Thymus (tissue), 11 donors: ENCODE measurements around the gene ARSD. TPM values are rescaled to one million over a fixed set of nuclear protein-coding genes. Genes with fewer than 3 reads are reported as not detected.
"Not testable (repeated sequence)": the region's sequence is repeated elsewhere in the genome, so short reads cannot be mapped to it uniquely, and the experiment has no call there.

Experiments
- DNase-seq, 9 donors: peaks; one replicate each; pipeline ENCODE4 v3.0.0-alpha.2; 2013; ENCODE audit warnings: low spot score in 9 of 9, low read depth in 6 of 9, missing footprints in 1 of 9
- H3K27ac ChIP-seq, 2 donors: one replicate each; pipeline ENCODE4 v1.5.1; 2013; ENCODE audit warnings: control low read depth in 1 of 2, low read depth in 1 of 2, low read length in 1 of 2, mild to moderate bottlenecking in 1 of 2, moderate library complexity in 1 of 2
- H3K27me3 ChIP-seq, 2 donors: one replicate each; pipeline ENCODE4 v1.5.1; 2013; ENCODE audit warnings: low read length in 1 of 2; ENCODE audit not compliant: control insufficient read depth in 2 of 2, insufficient read depth in 1 of 2
- H3K36me3 ChIP-seq, 2 donors: one replicate each; pipeline ENCODE4 v1.5.1; 2013; ENCODE audit warnings: low read length in 1 of 2, mild to moderate bottlenecking in 1 of 2, moderate library complexity in 1 of 2; ENCODE audit not compliant: control insufficient read depth in 2 of 2, insufficient read depth in 2 of 2
- H3K4me1 ChIP-seq, 2 donors: one replicate each; pipeline ENCODE4 v1.5.1; 2013; ENCODE audit warnings: low read length in 2 of 2; ENCODE audit not compliant: control insufficient read depth in 2 of 2, insufficient read depth in 2 of 2
- H3K4me3 ChIP-seq, 2 donors: one replicate each; pipeline ENCODE4 v1.5.1; 2013; ENCODE audit warnings: low read length in 2 of 2, control low read depth in 1 of 2, mild to moderate bottlenecking in 1 of 2
- H3K9me3 ChIP-seq, 2 donors: one replicate each; pipeline ENCODE4 v1.5.1; 2013; ENCODE audit warnings: low read length in 1 of 2, mild to moderate bottlenecking in 1 of 2; ENCODE audit not compliant: control insufficient read depth in 2 of 2, insufficient read depth in 1 of 2
- WGBS: extraction: QIAGEN DNeasy Blood & Tissue Kit; methylation state at CpG from one replicate; pipeline ENCODE4 v1.1.7; 2013; 5-methylcytosine and 5-hydroxymethylcytosine counted together
- polyA plus RNA-seq: library from polyadenylated mRNA; stranded (reverse); fragments of 200-250 nt; gene quantifications from one replicate; pipeline ENCODE4 v1.2.3, GENCODE V29; 2013
- total RNA-seq: library from RNA; stranded (reverse); fragments of 120-200 nt; gene quantifications from one replicate; pipeline ENCODE4 v1.2.4, GENCODE V29; 2013
- donor health status: healthy.

ARSD gene
- total and polyA plus RNA-seq, 2 donors, result 3.4 to 5.5 TPM

DNA sequence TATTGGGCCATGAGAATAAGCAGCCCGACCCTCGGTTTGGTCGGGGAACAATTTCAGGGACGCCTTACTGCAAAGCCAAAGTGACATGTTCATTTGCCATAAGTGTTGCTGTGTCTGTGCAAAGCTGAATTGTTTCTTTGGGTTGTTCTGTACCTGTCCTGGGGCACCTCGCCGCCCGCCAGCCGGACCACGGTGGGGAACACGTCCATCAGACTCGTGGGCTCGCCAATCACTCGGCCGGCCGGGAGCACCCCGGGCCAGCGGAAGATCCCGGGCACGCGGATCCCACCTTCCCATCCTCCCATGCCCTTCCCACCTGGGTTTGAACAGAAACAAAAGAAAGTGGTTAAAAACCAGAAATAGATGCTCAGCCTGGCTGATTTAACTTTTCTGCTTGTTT, 8.8 kb upstream of the ARSD start:
- WGBS, result 91% methylated on average over 20 of the region's 20 CpGs
- H3K4me3 ChIP-seq, H3K9me3 ChIP-seq, H3K4me1 ChIP-seq, H3K27me3 ChIP-seq, H3K36me3 ChIP-seq, H3K27ac ChIP-seq, DNase-seq: not testable (repeated sequence)

DNA sequence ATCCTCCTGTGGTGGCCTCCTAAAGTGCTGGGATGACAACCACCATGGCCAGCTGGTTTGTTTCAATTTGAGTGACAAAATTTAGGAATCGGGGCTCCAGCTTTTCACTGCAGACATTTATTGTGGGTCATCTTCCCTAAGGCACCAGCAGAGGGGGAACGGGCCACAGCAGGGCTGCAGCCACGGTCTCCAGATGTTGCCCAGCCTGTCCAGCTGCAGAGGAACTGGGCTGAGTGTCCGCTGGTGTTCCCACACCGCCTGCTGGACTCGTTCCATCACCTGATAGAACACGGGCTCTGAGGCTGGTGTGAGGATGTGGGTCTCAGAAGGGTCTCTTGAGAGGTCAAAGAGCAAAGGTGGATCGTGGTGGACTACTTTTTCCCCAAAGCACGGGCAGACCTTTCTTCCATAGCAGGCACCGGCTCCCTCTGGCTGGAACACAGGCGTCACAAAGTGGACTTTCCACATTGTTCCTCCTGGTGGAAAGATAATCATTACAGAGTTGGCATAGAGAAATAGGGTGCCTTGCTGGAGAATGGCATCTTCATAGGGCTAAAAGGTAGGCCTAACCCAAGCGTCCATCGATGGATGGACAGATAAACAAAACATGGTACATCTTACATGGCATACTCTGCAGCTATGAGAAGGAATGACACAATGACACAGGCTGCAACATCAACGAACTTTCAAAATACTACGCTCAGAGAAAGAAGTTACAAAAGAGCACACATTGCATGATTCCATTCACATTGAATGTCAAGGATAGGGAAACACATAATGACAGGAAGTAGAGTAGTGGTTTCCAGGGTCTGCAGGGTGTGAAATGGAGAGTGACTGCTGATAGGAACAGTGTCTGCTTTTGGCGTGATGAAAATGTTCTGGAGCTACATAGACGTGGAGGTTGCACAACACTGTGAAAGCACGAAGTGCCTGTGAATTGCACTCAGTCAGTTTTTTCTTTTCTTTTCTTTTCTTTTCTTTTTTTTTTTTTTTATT, 5.9 kb upstream of the ARSD start:
- Histone ChIP-seq H3K27ac (no peak overlapping the region), H3K9me3 (no peaks in the 10 kb centered on the region), H3K27me3 (peaks cover 0 to 7% of the 10 kb centered on the region in 2 donors), H3K4me1 (no peaks in the 10 kb centered on the region), H3K36me3 (no peaks in the 10 kb centered on the region), H3K4me3 (no peak overlapping the region)
- 95% methylated on average over 18 of the region's 18 CpGs for WGBS
- no peak for DNase-seq

DNA sequence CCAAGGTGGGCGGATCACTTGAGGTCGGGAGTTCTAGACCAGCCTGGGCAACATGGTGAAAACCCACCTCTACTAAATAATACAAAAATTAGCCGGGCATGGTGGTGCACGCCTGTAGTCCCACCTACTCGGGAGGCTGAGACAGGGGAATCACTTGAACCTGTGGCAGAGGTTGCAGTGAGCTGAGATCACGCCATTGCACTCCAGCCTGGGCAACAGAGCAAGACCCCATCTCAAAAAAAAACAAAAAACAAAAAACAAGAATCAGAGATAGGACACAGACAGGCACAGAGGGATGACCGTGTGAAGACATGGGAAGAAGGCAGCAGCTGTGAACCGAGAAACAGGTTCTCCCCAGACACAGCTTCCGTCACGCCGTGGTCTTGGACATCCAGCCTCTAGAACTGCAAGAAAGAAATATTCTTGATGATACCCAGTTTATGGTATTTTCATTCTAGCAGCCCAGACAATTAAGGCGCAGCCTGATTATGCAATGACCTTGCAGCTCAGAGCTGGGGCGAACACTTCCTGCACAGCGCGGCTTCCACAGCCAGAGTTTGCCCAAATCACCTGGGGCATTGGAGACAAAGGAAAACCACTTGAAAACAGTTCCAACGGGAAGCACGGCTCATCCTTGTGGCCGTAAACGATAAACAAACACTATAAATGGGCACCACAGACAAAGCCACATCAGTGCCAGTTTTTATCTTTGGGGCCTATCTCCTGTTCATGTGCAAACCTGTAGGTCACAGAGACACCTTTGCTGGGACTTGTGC, 4.2 kb upstream of the ARSD start:
- no peak overlapping the region for H3K27ac ChIP-seq

DNA sequence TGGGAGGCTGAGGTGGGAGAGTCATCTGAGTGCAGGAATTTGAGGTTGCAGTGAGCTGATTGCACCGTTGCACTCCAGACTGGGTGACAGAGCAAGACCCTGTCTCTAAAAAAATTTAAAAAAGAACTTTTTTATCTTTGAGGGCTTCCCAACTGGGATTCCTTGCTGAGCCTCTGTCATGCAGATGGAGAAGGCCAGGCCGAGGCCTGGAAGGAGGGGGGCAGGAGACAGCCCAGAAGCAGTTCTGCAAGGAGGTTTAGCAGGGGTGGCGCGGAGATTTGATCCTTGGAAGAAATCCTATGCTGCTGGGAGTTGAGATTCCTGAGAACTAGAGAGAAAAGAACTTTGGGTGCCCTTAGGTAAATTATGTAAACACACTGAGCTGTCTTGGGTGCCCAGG, 2.5 kb upstream of the ARSD start:
- H3K36me3 ChIP-seq, result no peaks in the 10 kb centered on the region
- no peaks in the 10 kb centered on the region for H3K9me3 ChIP-seq
- 97% methylated on average over 4 of the region's 4 CpGs for WGBS
- no peak overlapping the region for H3K27ac ChIP-seq
- no peaks in the 10 kb centered on the region for H3K4me1 ChIP-seq
- peaks cover 0 to 35% of the 10 kb centered on the region in 2 donors for H3K27me3 ChIP-seq
- no peak overlapping the region for H3K4me3 ChIP-seq
- DNase-seq, result no peak

More for the DNA sequence above, 4.2 kb upstream of the ARSD start:
- H3K4me1 ChIP-seq, result no peaks in the 10 kb centered on the region
- no peak overlapping the region for H3K4me3 ChIP-seq
- WGBS, result 77% methylated on average over 19 of the region's 19 CpGs
- DNase-seq, result no peak
- H3K9me3 ChIP-seq, result no peaks in the 10 kb centered on the region
- peaks cover 0 to 22% of the 10 kb centered on the region in 2 donors for H3K27me3 ChIP-seq
- no peaks in the 10 kb centered on the region for H3K36me3 ChIP-seq

DNA sequence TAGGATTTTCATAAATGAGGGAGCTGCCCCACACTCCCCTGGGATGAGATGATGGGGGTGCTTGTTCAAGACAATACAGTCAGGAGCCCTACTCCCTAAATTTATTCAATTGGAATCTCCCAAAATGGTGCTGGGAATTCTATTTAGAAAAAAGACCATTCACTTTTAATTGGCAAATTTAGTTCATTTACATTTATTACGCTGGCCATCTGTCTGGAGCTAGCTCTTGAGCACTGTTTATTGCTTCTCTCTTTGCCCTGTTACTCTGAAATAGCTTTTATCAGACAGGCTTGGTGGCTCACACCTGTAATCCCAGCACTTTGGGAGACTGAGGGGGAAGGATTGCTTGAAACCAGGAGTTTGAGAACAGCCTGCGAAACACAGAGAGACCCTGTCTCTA, 2.0 kb upstream of the ARSD start:
- Histone ChIP-seq H3K27me3 (peaks cover 0 to 35% of the 10 kb centered on the region in 2 donors), H3K27ac (no peak overlapping the region), H3K4me3 (no peak overlapping the region), H3K9me3 (no peaks in the 10 kb centered on the region), H3K4me1 (no peaks in the 10 kb centered on the region), H3K36me3 (no peaks in the 10 kb centered on the region)
- 98% methylated on average over 2 of the region's 2 CpGs for WGBS
- DNase-seq, result no peak

DNA sequence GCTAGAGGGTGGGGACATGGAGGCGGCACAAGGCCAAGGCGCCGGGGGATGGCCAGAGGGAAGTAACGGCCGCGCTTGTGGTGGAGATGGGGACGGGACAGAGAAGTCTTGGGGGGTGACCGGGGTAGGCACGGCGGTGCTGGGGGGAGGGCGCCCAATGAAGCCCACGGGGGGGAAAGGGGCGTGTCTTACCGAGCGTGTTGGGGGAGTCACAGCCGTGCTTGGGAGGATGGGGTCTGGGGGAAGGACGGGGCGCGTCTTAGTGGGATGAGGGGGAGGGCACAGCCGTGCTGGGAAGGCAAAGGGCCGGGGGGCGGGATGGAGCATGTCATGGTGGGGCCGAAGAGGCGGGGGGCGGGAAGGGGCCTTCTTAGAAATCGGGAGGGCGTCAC, 952 bp downstream of the ARSD start:
- no peaks in the 10 kb centered on the region for H3K4me1 ChIP-seq
- H3K36me3 ChIP-seq, result no peaks in the 10 kb centered on the region
- WGBS, result 2% methylated on average over 27 of the region's 27 CpGs
- peaks cover 0 to 35% of the 10 kb centered on the region in 2 donors for H3K27me3 ChIP-seq
- H3K27ac ChIP-seq, result peak overlapping the region in 1 of 2 donors; percentile 52
- no peaks in the 10 kb centered on the region for H3K9me3 ChIP-seq
- DNase-seq, result peak in 2 of 9 donors; percentile 1 to 12
- peak overlapping the region in 1 of 2 donors; percentile 55 for H3K4me3 ChIP-seq

DNA sequence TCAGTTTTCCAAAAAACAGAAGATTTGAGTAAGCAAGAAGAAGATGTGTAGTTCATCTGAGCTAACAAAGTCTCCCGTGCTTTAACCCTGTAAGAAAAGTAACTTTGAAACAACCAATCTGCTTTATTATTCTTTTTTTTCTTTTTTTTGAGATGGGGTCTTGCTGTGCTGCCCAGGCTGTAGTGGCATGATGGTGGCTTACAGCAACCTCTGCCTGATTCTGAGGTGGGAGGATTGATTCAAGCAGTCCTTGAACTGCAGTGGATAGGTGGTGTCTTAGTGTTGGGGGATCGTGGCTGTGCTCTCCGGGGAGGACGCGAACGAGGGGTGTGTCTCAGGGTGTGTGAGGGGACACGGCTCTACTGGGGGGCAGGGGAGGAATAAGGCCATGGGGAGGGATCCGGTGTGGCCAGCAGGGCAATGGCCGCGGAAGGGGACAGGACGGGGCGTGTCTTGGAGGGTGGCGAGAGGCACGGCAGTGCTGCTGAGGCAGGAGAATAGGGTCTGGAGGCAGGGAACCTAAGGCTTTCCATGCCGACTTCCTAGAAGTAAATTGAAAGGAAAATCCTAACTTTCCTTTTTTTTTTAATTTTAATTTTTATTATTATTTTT, 2.4 kb downstream of the ARSD start:
- H3K27me3 ChIP-seq, result peaks cover 0 to 35% of the 10 kb centered on the region in 2 donors
- no peak overlapping the region for H3K4me3 ChIP-seq
- no peaks in the 10 kb centered on the region for H3K4me1 ChIP-seq
- H3K9me3 ChIP-seq, result no peaks in the 10 kb centered on the region
- no peaks in the 10 kb centered on the region for H3K36me3 ChIP-seq
- WGBS, result over 99% methylated on average over 15 of the region's 15 CpGs
- DNase-seq, result no peak
- H3K27ac ChIP-seq, result no peak overlapping the region

DNA sequence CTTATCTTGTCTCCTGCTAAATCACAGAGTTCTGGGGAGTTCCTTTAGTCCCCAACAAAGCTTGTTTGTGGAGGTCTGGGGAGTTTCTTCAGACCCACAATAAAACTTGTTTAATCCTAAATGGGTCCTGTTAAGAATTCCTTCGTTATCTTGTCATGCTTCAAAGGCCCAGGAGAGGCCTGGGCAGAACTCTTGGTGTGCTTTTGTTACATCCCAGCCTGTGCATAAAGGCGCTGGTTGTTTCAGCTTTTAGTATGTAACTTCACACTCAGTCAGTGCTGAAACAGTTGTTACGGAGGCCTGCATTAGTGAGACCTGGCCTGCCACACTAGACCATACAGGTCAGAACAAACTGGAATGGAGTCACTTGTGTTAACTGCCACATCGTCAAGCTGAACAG, 2.9 kb downstream of the ARSD start:
- H3K27ac ChIP-seq, H3K4me1 ChIP-seq, H3K4me3 ChIP-seq, H3K9me3 ChIP-seq, H3K36me3 ChIP-seq, DNase-seq: not testable (repeated sequence)
- peaks cover 0 to 33% of the 10 kb centered on the region in 2 donors for H3K27me3 ChIP-seq
- WGBS, result 93% methylated on average over 4 of the region's 4 CpGs

DNA sequence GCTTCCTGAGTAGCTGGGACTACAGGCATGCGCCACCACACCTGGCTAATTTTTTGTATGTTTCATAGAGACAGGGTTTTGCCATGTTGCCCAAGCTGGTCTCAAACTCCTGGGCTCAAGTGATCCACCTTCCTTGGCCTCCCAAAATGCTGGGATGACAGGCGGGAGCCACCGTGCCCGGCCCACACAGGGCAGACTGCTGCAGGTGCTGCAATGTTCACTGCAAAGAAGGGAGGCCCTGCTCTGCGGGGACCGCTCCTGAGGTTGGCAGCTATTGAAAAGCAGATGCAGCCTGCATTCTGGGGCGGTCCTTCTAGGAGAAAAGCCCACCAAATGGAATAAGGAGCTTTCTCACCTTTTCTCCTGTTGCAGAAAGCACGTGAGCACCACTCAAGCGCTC, 5.0 kb downstream of the ARSD start:
- H3K27me3 ChIP-seq, result peaks cover 0 to 19% of the 10 kb centered on the region in 2 donors
- no peak overlapping the region for H3K4me3 ChIP-seq
- DNase-seq, result no peak
- no peaks in the 10 kb centered on the region for H3K9me3 ChIP-seq
- no peak overlapping the region for H3K27ac ChIP-seq
- 96% methylated on average over 9 of the region's 9 CpGs for WGBS
- H3K4me1 ChIP-seq, result no peaks in the 10 kb centered on the region
- H3K36me3 ChIP-seq, result no peaks in the 10 kb centered on the region
